GM19438 (cell line): ENCODE results near the gene DCXR.

Experiments
- ATAC-seq: cut with Tn5 transposase; IDR thresholded peaks from one replicate; pipeline ENCODE4 v1.9.1; 2021; ENCODE audit warnings: low read depth; ENCODE audit not compliant: unreplicated experiment

DCXR gene

GRCh38 chr17:82028246-82028645, 9.3 kb downstream of the DCXR start:
- ATAC-seq, result no peak

DNA sequence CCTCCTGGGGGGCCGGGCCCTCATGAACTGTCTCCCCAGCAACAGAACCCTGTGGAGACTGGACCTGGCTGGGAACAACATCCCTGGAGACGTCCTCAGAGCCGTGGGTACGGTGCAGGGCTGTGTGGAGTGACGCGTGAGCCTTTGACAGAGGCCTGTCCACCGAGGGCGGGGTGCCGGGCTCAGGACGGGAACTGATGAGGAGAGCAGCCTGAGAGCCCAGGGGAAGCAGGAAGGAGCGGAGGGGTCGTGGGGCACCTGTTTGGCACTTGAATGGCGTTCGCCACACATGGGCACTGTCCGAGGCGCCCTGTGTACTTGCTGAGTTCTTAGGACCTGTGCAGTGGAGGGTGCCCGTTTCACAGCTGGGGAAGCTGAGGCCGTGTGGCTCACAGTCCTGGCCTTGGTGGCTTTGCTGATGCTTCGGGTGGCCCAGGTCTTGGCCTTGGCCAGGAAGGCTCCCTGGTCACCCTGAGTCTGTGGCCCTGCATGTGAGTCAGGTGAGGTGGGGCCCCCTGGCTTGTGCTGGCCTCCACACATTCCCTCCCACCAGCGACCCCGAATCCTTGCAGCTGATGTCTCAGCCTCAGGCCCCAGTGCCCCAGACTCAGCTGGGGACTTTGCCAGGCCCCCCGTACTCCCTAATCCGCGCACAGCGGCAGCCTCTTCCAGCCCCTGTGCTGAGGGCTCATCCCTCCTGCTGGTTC, 11.9 kb downstream of the DCXR start:
- ATAC-seq, result no peak

- no peak for ATAC-seq
These were observed 12.6 kb downstream of the DCXR start for GRCh38 chr17:82024859-82025258.

GRCh38 chr17:82023447-82024241, 13.9 kb downstream of the DCXR start:
- ATAC-seq, result peak; percentile 2

DNA sequence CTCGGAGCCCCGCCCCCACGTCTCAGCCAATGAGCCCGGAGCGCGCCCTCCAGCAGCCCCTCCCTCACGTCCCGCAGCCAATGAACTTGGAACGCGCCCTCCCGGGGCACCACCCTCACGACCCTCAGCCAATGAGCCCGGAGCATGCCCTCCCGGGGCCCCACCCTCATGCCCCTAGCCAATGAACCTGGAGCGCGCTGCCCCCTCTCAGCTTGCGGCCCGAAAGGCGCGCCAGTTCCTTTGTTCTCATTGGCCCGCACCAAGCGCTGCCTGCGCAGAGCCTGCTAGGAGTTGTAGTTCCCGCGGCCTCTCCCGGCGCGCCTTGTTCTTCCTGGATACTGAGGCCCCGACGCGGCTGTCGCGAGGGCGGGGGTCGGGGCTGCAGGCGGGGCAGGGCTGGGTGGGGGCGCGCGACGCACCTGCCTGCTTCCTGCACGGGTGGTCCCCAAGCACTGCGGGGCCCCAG, 14.5 kb downstream of the DCXR start, which contains the start of gene LRRC45:
Gene LRRC45, plus strand, starts transcription at position 325 of the 466 bp plus-strand sequence. CDS start 339 bp downstream, outside the sequence.
- peak; percentile 82 for ATAC-seq

DNA sequence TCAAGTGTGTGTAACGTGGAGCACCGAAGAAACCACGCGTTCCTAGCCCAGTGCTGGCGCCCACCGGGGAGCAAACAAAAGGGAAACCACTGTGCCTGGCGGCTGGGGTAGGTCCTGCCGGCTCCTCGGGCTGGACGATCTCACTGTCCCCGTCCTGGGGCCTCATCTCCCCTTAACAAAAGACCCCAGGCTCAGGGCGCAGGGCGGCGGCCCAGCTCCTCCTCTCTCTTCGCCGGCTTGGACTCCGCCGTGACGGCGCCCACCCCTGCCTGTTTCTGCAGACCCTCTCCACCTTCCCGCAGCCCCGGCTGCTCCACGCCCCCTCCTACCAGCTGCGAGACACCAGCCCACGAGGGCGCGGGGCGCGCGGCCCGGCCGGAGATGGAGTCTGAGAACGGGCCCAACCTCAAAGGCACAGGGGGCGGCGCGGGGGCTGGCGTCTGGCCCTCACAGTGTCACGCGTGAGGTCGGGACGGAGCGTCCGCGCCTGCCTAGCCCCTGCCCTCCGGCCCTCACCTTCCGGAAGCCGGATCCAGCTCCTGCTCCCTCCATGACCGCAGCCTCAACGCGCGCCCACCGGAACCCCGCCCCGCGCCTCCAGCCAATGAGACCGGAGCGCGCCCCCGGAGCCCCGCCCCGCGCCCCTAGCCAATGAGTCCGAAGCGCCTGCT, 15.1 kb downstream of the DCXR start, which contains the start of gene CENPX:
Gene CENPX, minus strand, starts transcription at position 569 of the 671 bp plus-strand sequence. Its CDS starts 17 bp downstream, at position 552.
- no peak for ATAC-seq

- no peak for ATAC-seq
These were observed 15.6 kb downstream of the DCXR start for GRCh38 chr17:82021900-82022309.

- no peak for ATAC-seq
These were observed 16.2 kb downstream of the DCXR start for GRCh38 chr17:82021107-82021899.

- ATAC-seq, result no peak
These were observed 16.9 kb downstream of the DCXR start for GRCh38 chr17:82020572-82021106.

- no peak for ATAC-seq
These were observed 17.6 kb downstream of the DCXR start for GRCh38 chr17:82019690-82020571.

DNA sequence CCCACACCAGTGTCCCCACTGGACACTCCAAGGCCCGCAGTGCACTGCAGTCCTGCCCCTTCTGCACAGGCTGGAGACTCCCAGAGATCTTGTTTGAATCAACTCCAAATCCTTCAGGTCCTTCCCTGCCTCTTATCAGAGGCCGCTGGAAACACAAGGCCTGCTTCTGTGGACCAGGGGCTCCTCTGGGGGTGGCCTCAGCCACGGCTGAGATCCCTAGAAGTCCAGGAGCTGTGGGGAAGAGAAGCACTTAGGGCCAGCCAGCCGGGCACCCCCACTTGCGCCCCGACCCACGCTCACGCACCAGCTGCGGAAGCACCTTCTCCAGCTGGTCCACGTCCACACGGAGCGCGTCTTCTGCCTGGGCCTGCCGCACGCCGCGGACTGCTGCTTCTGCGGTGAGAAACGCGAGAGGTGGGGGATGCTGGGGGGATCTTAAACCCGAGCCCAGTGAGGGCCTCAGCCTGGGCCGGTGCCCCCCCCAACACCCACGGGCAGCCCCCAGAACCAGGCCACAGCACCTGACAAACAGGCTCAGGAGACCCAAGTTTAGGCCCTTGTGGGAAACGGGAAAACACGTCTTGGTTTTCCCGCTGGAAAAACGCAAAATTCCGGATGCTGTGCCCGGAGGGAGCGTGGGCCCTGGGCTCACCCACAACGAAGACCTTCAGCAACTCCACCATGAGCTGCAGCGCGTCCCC, 18.4 kb downstream of the DCXR start:
- ATAC-seq, result no peak

- ATAC-seq, result no peak
These were observed 19.1 kb downstream of the DCXR start for GRCh38 chr17:82018152-82018988.

- no peak for ATAC-seq
These were observed 19.8 kb downstream of the DCXR start for GRCh38 chr17:82017612-82018151.

GRCh38 chr17:82016875-82017459, 20.5 kb downstream of the DCXR start:
- no peak for ATAC-seq

GRCh38 chr17:82016061-82016874, 21.2 kb downstream of the DCXR start:
- ATAC-seq, result no peak
